GM12878 (cell line): ENCODE measurements around the gene BCAR3. TPM values are rescaled to one million over a fixed set of nuclear protein-coding genes. Genes with fewer than 3 reads are reported as not detected.

Experiments used
- BACH1 ChIP-seq: fragments of 450-650 bp; IDR thresholded peaks from 2 replicates; pipeline ENCODE4 v1.6.1; 2017; ENCODE audit warnings: mild to moderate bottlenecking, borderline replicate concordance
- BMI1 ChIP-seq: fragments of 450-650 bp; IDR thresholded peaks from 2 replicates; pipeline ENCODE4 v1.6.1; 2016; ENCODE audit warnings: mild to moderate bottlenecking, moderate library complexity, borderline replicate concordance
- CBFB ChIP-seq: IDR thresholded peaks from 2 replicates; pipeline ENCODE4 v1.6.1; 2016; ENCODE audit warnings: antibody characterized with exemption, low read depth
- CREM ChIP-seq: IDR thresholded peaks from 2 replicates; pipeline ENCODE4 v1.6.1; 2014; ENCODE audit warnings: antibody characterized with exemption, low read depth
- EZH2 ChIP-seq: IDR thresholded peaks from 2 replicates; pipeline ENCODE4 v1.6.1; 2012; ENCODE audit warnings: low read depth, mild to moderate bottlenecking, control low read depth, inconsistent platforms, low read length, borderline replicate concordance; ENCODE audit not compliant: control insufficient read depth
- KAT2A ChIP-seq: conservative IDR thresholded peaks from 2 replicates; pipeline ENCODE4 v1.6.1; 2011; ENCODE audit warnings: low read depth, low read length; ENCODE audit not compliant: control insufficient read depth
- NFYB ChIP-seq: IDR thresholded peaks from 2 replicates; pipeline ENCODE4 v1.6.1; 2011; ENCODE audit warnings: low read depth, mild to moderate bottlenecking, low read length, improper control_type of control experiment, moderate library complexity; ENCODE audit not compliant: insufficient read depth
- NR2C1 ChIP-seq: fragments of 450-650 bp; IDR thresholded peaks from 2 replicates; pipeline ENCODE4 v1.6.1; 2017; ENCODE audit warnings: antibody characterized with exemption, mild to moderate bottlenecking, moderate library complexity
- PAX8 ChIP-seq: fragments of 450-650 bp; IDR thresholded peaks from 2 replicates; pipeline ENCODE4 v1.6.1; 2017; ENCODE audit warnings: mild to moderate bottlenecking, moderate library complexity
- SMARCA5 ChIP-seq: fragments of 450-650 bp; IDR thresholded peaks from 2 replicates; pipeline ENCODE4 v1.6.1; 2017; ENCODE audit warnings: mild to moderate bottlenecking
- SREBF1 ChIP-seq: IDR thresholded peaks from 2 replicates; pipeline ENCODE4 v1.6.1; 2012; ENCODE audit warnings: mild to moderate bottlenecking, low read length
- TBL1XR1 ChIP-seq: IDR thresholded peaks from 2 replicates; pipeline ENCODE4 v1.6.1; 2012; ENCODE audit warnings: low read depth, low read length, improper control_type of control experiment
- polyA plus RNA-seq, 11 experiments: library from polyadenylated mRNA; depleted of rRNA in 4 of 11; unstranded in 6 of 11; stranded (reverse) in 5 of 11; fragments of >200 nt; fragmentation: Nextera tagmentation in 4 of 11; fragmentation: Illumina TruSeq in 1 of 11; extraction: Ambion mirVana in 4 of 11; extraction: Trizol in 1 of 11; gene quantifications; 1 replicate in 1 of 11; 2 replicates in 10 of 11; pipeline versions ENCODE4 v1.2.1 to v1.2.3, GENCODE V29; 2011 to 2016; ENCODE audit warnings: inconsistent platforms in 2 of 11, missing spikeins in 2 of 11, low read depth in 1 of 11
- total RNA-seq, 4 experiments: library from RNA; depleted of rRNA in 3 of 4; stranded (reverse); fragments of >200 nt in 3 of 4; fragmentation: Illumina TruSeq in 1 of 4; extraction: Trizol in 1 of 4; gene quantifications; 2 replicates each; pipeline versions ENCODE4 v1.2.1 to v1.2.3, GENCODE V29; 2013 to 2021
- TF ChIP-seq, protein P1 (sequence below): IDR thresholded peaks from 2 replicates; pipeline ENCODE4 v1.6.1; 2012; ENCODE audit warnings: low read length, inconsistent platforms
- TF ChIP-seq, protein P2 (sequence below): IDR thresholded peaks from 2 replicates; pipeline ENCODE4 v1.6.1; 2011; ENCODE audit warnings: low read depth, mild to moderate bottlenecking, low read length, moderate library complexity, borderline replicate concordance; ENCODE audit errors: extremely low read depth

The BCAR3 gene
- total and polyA plus RNA-seq, 10 of the 15 experiments (the other 5 are each of a cell fraction or from before 2014, with no cell fraction given) = 1.3 to 6.6 (median 1.8) TPM

DNA sequence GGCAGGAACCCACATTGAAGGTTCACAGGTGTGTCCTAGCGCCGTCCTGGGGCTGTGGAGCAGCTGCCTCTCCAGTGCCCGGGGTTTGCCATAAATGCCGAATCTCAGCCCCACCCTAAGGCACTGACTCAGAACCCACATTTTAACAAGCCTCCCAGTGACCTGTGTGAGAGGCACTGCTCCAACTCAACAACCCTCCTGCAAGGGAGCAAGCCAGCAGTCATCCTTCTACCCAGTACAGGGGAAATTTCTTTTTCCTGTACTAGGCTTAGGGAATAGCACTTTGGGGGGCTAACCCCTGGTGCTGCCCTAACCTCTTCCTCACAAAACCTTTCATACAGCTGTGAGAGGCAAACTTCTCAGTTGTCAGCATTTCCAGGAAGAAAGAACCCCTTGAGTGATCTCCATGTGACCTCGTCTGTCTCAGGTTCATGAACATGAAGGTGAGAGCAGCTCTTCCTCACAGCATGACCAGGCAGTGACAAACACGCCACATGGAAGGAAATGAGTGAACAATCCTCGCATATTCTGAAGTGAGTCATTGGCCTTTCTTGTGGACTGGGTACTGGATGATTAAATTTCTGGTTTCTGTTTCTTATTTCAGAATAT, 11.4 kb upstream of the BCAR3 start (continued):
- TF ChIP-seq BMI1 (no peak), CBFB (no peak), BACH1 (no peak), SREBF1 (no peak; the same call in 1 of the 2 replicates), KAT2A (no peak), EZH2 (no peak), PAX8 (no peak), TBL1XR1 (no peak), CREM (peak; percentile 66; the same call in 1 of the 2 replicates), NFYB (no peak), SMARCA5 (no peak), NR2C1 (no peak)
- TF ChIP-seq, protein P1, sequence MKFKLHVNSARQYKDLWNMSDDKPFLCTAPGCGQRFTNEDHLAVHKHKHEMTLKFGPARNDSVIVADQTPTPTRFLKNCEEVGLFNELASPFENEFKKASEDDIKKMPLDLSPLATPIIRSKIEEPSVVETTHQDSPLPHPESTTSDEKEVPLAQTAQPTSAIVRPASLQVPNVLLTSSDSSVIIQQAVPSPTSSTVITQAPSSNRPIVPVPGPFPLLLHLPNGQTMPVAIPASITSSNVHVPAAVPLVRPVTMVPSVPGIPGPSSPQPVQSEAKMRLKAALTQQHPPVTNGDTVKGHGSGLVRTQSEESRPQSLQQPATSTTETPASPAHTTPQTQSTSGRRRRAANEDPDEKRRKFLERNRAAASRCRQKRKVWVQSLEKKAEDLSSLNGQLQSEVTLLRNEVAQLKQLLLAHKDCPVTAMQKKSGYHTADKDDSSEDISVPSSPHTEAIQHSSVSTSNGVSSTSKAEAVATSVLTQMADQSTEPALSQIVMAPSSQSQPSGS = peak; percentile 89
- TF ChIP-seq, protein P2, sequence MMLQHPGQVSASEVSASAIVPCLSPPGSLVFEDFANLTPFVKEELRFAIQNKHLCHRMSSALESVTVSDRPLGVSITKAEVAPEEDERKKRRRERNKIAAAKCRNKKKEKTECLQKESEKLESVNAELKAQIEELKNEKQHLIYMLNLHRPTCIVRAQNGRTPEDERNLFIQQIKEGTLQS = no peak
